Measurements from ENCODE around the gene ATRN.

The ATRN gene

GRCh38 chr20:3679749-3680700, 209.2 kb downstream of the ATRN start:
- no peak for DNase-seq

GRCh38 chr20:3680701-3681351, 210.0 kb downstream of the ATRN start:
- no peak for DNase-seq

- DNase-seq: no peak
Measured at GRCh38 chr20:3681352-3681930, 210.6 kb downstream of the ATRN start.

GRCh38 chr20:3681931-3682781, 211.3 kb downstream of the ATRN start, which contains the start of gene ADAM33:
Gene ADAM33, minus strand, starts transcription at chr20:3682010. Its CDS starts 6 bp downstream, at chr20:3682004.
- DNase-seq: no peak

GRCh38 chr20:3685341-3685740, 214.5 kb downstream of the ATRN start:
- no peak for DNase-seq

- no peak for DNase-seq
Measured at GRCh38 chr20:3686421-3686820, 215.6 kb downstream of the ATRN start.

GRCh38 chr20:3686867-3687321, 216.1 kb downstream of the ATRN start:
- DNase-seq: no peak

GRCh38 chr20:3687655-3688054, 216.8 kb downstream of the ATRN start:
- peak; percentile 9 for DNase-seq

- DNase-seq: no peak
Measured at GRCh38 chr20:3689978-3690377, 219.2 kb downstream of the ATRN start.

- DNase-seq: no peak
Measured at GRCh38 chr20:3690413-3690812, 219.6 kb downstream of the ATRN start.

GRCh38 chr20:3691306-3691705, 220.5 kb downstream of the ATRN start:
- DNase-seq: no peak

- DNase-seq: no peak
Measured at GRCh38 chr20:3691897-3692296, 221.1 kb downstream of the ATRN start.

- DNase-seq: no peak
Measured at GRCh38 chr20:3692706-3693294, 222.0 kb downstream of the ATRN start.

GRCh38 chr20:3693376-3693775, 222.6 kb downstream of the ATRN start:
- DNase-seq: no peak

GRCh38 chr20:3694864-3695263, 224.0 kb downstream of the ATRN start:
- no peak for DNase-seq

- no peak for DNase-seq
Measured at GRCh38 chr20:3696200-3696599, 225.4 kb downstream of the ATRN start.

GRCh38 chr20:3696745-3697587, 226.1 kb downstream of the ATRN start:
- no peak for DNase-seq

GRCh38 chr20:3697588-3698305, 226.9 kb downstream of the ATRN start:
- DNase-seq: no peak

GRCh38 chr20:3698591-3699001, 227.8 kb downstream of the ATRN start:
- no peak for DNase-seq

GRCh38 chr20:3699037-3699436, 228.2 kb downstream of the ATRN start:
- DNase-seq: no peak
